Fibroblast of lung (primary cell): Measurements from ENCODE around the gene RCAN1. TPM values are rescaled to one million over a fixed set of nuclear protein-coding genes. Genes with fewer than 3 reads are reported as not detected.
A peak's percentile ranks its signal among the peaks of the same experiment; 100 is the strongest.

Experiments used
- DNase-seq, 2 donors: peaks; one replicate each; pipeline versions ENCODE4 v3.0.0 to v3.0.0-alpha.2; 2010; ENCODE audit warnings: low read depth in 2 of 2
- H2AFZ ChIP-seq: 2 replicates; pipeline ENCODE4 v1.5.1; 2012; ENCODE audit warnings: low read length, control low read depth, inconsistent platforms
- H3K27ac ChIP-seq: 2 replicates; pipeline ENCODE4 v1.5.1; 2011; ENCODE audit warnings: low read length, control low read depth; ENCODE audit not compliant: insufficient read depth
- H3K27me3 ChIP-seq: 2 replicates; pipeline ENCODE4 v1.5.1; 2011; ENCODE audit warnings: mild to moderate bottlenecking, low read length; ENCODE audit not compliant: control insufficient read depth, insufficient read depth
- H3K36me3 ChIP-seq: 2 replicates; pipeline ENCODE4 v1.5.1; 2011; ENCODE audit warnings: low read length; ENCODE audit not compliant: control insufficient read depth, insufficient read depth
- H3K4me1 ChIP-seq: 2 replicates; pipeline ENCODE4 v1.5.1; 2011; ENCODE audit warnings: low read length; ENCODE audit not compliant: control insufficient read depth, insufficient read depth; ENCODE audit errors: extremely low read depth
- H3K4me2 ChIP-seq: 2 replicates; pipeline ENCODE4 v1.5.1; 2011; ENCODE audit warnings: low read length, control low read depth; ENCODE audit not compliant: insufficient read depth; ENCODE audit errors: extremely low read depth
- H3K4me3 ChIP-seq, 4 experiments: fragments of 200-600 bp in 1 of 4; sonication (generic) in 1 of 4; replicated peaks in 1 of 4; 2 replicates each; pipeline ENCODE4 v1.5.1; 2011 to 2016; ENCODE audit warnings: low read length in 4 of 4, low read depth in 3 of 4, mild to moderate bottlenecking in 3 of 4, control low read depth in 2 of 4, inconsistent platforms in 1 of 4, mixed read lengths in 1 of 4; ENCODE audit not compliant: insufficient read depth in 1 of 4; ENCODE audit errors: control extremely low read depth in 1 of 4
- H3K79me2 ChIP-seq: 2 replicates; pipeline ENCODE4 v1.5.1; 2012; ENCODE audit warnings: mild to moderate bottlenecking, low read length, inconsistent platforms; ENCODE audit not compliant: control insufficient read depth, insufficient read depth
- H3K9ac ChIP-seq: 2 replicates; pipeline ENCODE4 v1.5.1; 2011; ENCODE audit warnings: mild to moderate bottlenecking, low read length, control low read depth; ENCODE audit not compliant: insufficient read depth
- H3K9me3 ChIP-seq: 2 replicates; pipeline ENCODE4 v1.5.1; 2012; ENCODE audit warnings: low read depth, low read length; ENCODE audit not compliant: control insufficient read depth, insufficient read depth
- H4K20me1 ChIP-seq: 2 replicates; pipeline ENCODE4 v1.5.1; 2011; ENCODE audit warnings: low read length; ENCODE audit not compliant: control insufficient read depth, insufficient read depth; ENCODE audit errors: extremely low read depth
- CTCF ChIP-seq, 2 donors: IDR thresholded peaks in 1 of 2; conservative IDR thresholded peaks in 1 of 2; 1 replicate in 1 of 2; 2 replicates in 1 of 2; pipeline ENCODE4 v1.5.1; 2011 to 2012; ENCODE audit warnings: low read length in 2 of 2, control low read depth in 1 of 2, inconsistent platforms in 1 of 2, low read depth in 1 of 2, mild to moderate bottlenecking in 1 of 2
- EZH2 ChIP-seq: IDR thresholded peaks from 2 replicates; pipeline ENCODE4 v1.5.1; 2012; ENCODE audit warnings: low read length, control low read depth, mild to moderate bottlenecking; ENCODE audit errors: missing control alignments
- polyA plus RNA-seq, 2 donors: library from polyadenylated mRNA; depleted of rRNA in 1 of 2; stranded (reverse) in 1 of 2; unstranded in 1 of 2; fragments of >200 nt; gene quantifications; 2 replicates each; pipeline ENCODE4 v1.2.1, GENCODE V29; 2011 to 2012; ENCODE audit warnings: missing spikeins in 1 of 2
- total RNA-seq: library from RNA; depleted of rRNA; stranded (reverse); fragments of >200 nt; gene quantifications from 2 replicates; pipeline ENCODE4 v1.2.1, GENCODE V29; 2014

RCAN1 gene
- total and polyA plus RNA-seq, 2 donors (not counting 1 experiment from before 2014, with no cell fraction given): 94.8 to 259 TPM

- Histone ChIP-seq H3K9ac (no peak overlapping the region), H3K9me3 (no peaks in the 10 kb centered on the region)
These were observed 12.9 kb downstream of the RCAN1 start for GRCh38 chr21:34602061-34602460.

GRCh38 chr21:34599534-34600101, 15.3 kb downstream of the RCAN1 start:
- Histone ChIP-seq H3K4me2 (no peak overlapping the region), H3K79me2 (no peaks in the 10 kb centered on the region)
- DNase-seq: no peak

More at GRCh38 chr21:34602061-34602460, 12.9 kb downstream of the RCAN1 start:
- Histone ChIP-seq H3K27ac (no peak overlapping the region), H3K4me3 (no peak overlapping the region), H3K4me1 (peaks cover 2% of the 10 kb centered on the region), H3K36me3 (no peaks in the 10 kb centered on the region), H3K79me2 (no peaks in the 10 kb centered on the region), H2AFZ (no peak overlapping the region), H3K4me2 (no peak overlapping the region), H4K20me1 (no peaks in the 10 kb centered on the region), H3K27me3 (no peaks in the 10 kb centered on the region)
- no peak for DNase-seq
- no peak for TF ChIP-seq EZH2
- no peak for TF ChIP-seq CTCF (conservative IDR thresholded peaks at IDR 0.05 in 1 of 2, IDR thresholded peaks at IDR 0.05 in 1 of 2; ENCODE audit: low read depth in 1 of 2, low read length in 2 of 2)

GRCh38 chr21:34598931-34599400, 15.9 kb downstream of the RCAN1 start:
- Histone ChIP-seq H3K4me3 (no peak overlapping the region), H3K36me3 (no peaks in the 10 kb centered on the region), H3K9me3 (no peaks in the 10 kb centered on the region), H3K4me2 (no peak overlapping the region), H3K27me3 (no peaks in the 10 kb centered on the region), H3K27ac (no peak overlapping the region), H4K20me1 (no peaks in the 10 kb centered on the region), H2AFZ (no peak overlapping the region), H3K9ac (no peak overlapping the region), H3K4me1 (peaks cover 2% of the 10 kb centered on the region), H3K79me2 (no peaks in the 10 kb centered on the region)
- DNase-seq: peak; percentile 38 to 51
- TF ChIP-seq EZH2 (no peak), CTCF (conservative IDR thresholded peaks at IDR 0.05 in 1 of 2, IDR thresholded peaks at IDR 0.05 in 1 of 2; ENCODE audit: low read depth in 1 of 2, low read length in 2 of 2) (no peak)

More at GRCh38 chr21:34599534-34600101, 15.3 kb downstream of the RCAN1 start:
- no peak overlapping the region for H3K4me3 ChIP-seq
- H2AFZ ChIP-seq: no peak overlapping the region
- H3K9me3 ChIP-seq: no peaks in the 10 kb centered on the region
- TF ChIP-seq EZH2 (no peak), CTCF (conservative IDR thresholded peaks at IDR 0.05 in 1 of 2, IDR thresholded peaks at IDR 0.05 in 1 of 2; ENCODE audit: low read depth in 1 of 2, low read length in 2 of 2) (no peak)
- H3K9ac ChIP-seq: no peak overlapping the region
- H3K36me3 ChIP-seq: no peaks in the 10 kb centered on the region
- H3K27ac ChIP-seq: no peak overlapping the region
- no peaks in the 10 kb centered on the region for H3K27me3 ChIP-seq
- peaks cover 2% of the 10 kb centered on the region for H3K4me1 ChIP-seq
- H4K20me1 ChIP-seq: no peaks in the 10 kb centered on the region
